Measurements from ENCODE around the gene CHTOP. TPM values are rescaled to one million over a fixed set of nuclear protein-coding genes. Genes with fewer than 3 reads are reported as not detected.

Gene CHTOP
- total and polyA plus RNA-seq, 2 of the 13 experiments (the other 11 are each of a cell fraction or from before 2014, with no cell fraction given): 38.0 to 51.9 TPM

DNA sequence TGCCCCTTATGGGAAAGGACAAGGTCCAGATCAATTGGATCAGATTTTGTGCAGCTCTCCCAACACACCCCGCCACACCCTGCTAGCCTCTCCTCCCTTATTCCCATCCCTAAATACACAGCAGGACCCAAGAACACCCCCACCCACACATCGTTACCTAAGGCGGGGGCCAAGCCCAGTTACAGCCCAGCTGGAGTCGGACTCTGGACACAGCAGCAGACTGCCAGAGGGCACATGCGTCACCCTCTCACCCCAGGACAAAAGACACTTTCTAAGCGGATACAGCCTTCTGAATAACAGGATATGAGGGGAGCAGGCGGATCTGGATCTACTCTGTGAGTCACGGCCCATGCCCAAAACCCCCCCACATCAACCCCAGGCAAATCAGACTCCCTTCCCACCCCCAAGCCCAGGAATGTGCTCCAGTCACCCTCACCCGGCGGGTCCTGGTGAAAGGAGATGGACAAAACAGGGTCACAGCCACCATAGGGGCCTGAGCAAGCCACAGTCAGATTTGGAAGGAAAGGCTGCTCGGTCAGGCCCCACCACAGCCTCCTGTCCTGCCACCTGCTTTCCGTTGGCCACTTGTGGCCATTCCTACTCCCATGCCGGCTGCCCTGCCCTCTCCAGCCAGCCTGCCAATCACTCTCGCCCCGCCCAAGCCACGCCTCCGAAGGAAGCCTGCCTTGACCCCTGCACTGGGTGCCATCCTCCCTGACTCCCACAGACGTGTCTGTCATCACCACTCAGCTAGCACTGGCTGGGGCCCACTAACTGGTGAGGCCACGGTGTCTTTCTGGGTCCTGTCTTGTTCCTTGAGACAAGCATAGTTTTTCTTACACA is 24.9 kb upstream of the CHTOP start (continued):
- TF ChIP-seq PHF20 (CRISPR knock-in tag; IDR thresholded peaks at IDR 0.05) (peak; percentile 16; the same call in 1 of the 2 replicates), POLR2AphosphoS2 (IDR thresholded peaks at IDR 0.05; ENCODE audit: low read depth, low read length) (no peak), ZNF878 (CRISPR knock-in tag; IDR thresholded peaks at IDR 0.05) (no peak), DNMT3B (CRISPR knock-in tag; conservative IDR thresholded peaks at IDR 0.05) (no peak), ATRX (CRISPR knock-in tag; IDR thresholded peaks at IDR 0.05; ENCODE audit: borderline replicate concordance) (no peak), ZSCAN30 (CRISPR knock-in tag; IDR thresholded peaks at IDR 0.05) (no peak), ZNF44 (CRISPR knock-in tag; IDR thresholded peaks at IDR 0.05) (no peak), ZNF337 (CRISPR knock-in tag; IDR thresholded peaks at IDR 0.05; ENCODE audit: borderline replicate concordance, low read depth) (no peak), ZNF230 (CRISPR knock-in tag; IDR thresholded peaks at IDR 0.05) (no peak), MTF1 (CRISPR knock-in tag; IDR thresholded peaks at IDR 0.05) (no peak), GATAD1 (CRISPR knock-in tag; IDR thresholded peaks at IDR 0.05) (0 out of 2 replicates have a peak, but pooled peaks have one; percentile 18), ZNF570 (CRISPR knock-in tag; IDR thresholded peaks at IDR 0.05; ENCODE audit: borderline replicate concordance) (no peak), CEBPB (IDR thresholded peaks at IDR 0.05; ENCODE audit: borderline replicate concordance, low read depth, low read length) (no peak), ZNF121 (CRISPR knock-in tag; IDR thresholded peaks at IDR 0.05) (0 out of 2 replicates have a peak, but pooled peaks have one; percentile 34), ZNF75D (CRISPR knock-in tag; IDR thresholded peaks at IDR 0.05; ENCODE audit: borderline replicate concordance) (no peak), SKI (IDR thresholded peaks at IDR 0.05; ENCODE audit: partially characterized antibody) (peak; percentile 42), MAFG (CRISPR knock-in tag; IDR thresholded peaks at IDR 0.05) (no peak), HES4 (CRISPR knock-in tag; IDR thresholded peaks at IDR 0.05; ENCODE audit: borderline replicate concordance) (no peak)
- TF ChIP-seq, protein P1, sequence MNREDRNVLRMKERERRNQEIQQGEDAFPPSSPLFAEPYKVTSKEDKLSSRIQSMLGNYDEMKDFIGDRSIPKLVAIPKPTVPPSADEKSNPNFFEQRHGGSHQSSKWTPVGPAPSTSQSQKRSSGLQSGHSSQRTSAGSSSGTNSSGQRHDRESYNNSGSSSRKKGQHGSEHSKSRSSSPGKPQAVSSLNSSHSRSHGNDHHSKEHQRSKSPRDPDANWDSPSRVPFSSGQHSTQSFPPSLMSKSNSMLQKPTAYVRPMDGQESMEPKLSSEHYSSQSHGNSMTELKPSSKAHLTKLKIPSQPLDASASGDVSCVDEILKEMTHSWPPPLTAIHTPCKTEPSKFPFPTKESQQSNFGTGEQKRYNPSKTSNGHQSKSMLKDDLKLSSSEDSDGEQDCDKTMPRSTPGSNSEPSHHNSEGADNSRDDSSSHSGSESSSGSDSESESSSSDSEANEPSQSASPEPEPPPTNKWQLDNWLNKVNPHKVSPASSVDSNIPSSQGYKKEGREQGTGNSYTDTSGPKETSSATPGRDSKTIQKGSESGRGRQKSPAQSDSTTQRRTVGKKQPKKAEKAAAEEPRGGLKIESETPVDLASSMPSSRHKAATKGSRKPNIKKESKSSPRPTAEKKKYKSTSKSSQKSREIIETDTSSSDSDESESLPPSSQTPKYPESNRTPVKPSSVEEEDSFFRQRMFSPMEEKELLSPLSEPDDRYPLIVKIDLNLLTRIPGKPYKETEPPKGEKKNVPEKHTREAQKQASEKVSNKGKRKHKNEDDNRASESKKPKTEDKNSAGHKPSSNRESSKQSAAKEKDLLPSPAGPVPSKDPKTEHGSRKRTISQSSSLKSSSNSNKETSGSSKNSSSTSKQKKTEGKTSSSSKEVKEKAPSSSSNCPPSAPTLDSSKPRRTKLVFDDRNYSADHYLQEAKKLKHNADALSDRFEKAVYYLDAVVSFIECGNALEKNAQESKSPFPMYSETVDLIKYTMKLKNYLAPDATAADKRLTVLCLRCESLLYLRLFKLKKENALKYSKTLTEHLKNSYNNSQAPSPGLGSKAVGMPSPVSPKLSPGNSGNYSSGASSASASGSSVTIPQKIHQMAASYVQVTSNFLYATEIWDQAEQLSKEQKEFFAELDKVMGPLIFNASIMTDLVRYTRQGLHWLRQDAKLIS (CRISPR knock-in tag; IDR thresholded peaks at IDR 0.05): no peak
- TF ChIP-seq, protein P2, sequence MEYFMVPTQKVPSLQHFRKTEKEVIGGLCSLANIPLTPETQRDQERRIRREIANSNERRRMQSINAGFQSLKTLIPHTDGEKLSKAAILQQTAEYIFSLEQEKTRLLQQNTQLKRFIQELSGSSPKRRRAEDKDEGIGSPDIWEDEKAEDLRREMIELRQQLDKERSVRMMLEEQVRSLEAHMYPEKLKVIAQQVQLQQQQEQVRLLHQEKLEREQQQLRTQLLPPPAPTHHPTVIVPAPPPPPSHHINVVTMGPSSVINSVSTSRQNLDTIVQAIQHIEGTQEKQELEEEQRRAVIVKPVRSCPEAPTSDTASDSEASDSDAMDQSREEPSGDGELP (IDR thresholded peaks at IDR 0.05; ENCODE audit: borderline replicate concordance, low read depth): peak; percentile 93
- TF ChIP-seq, protein P3, sequence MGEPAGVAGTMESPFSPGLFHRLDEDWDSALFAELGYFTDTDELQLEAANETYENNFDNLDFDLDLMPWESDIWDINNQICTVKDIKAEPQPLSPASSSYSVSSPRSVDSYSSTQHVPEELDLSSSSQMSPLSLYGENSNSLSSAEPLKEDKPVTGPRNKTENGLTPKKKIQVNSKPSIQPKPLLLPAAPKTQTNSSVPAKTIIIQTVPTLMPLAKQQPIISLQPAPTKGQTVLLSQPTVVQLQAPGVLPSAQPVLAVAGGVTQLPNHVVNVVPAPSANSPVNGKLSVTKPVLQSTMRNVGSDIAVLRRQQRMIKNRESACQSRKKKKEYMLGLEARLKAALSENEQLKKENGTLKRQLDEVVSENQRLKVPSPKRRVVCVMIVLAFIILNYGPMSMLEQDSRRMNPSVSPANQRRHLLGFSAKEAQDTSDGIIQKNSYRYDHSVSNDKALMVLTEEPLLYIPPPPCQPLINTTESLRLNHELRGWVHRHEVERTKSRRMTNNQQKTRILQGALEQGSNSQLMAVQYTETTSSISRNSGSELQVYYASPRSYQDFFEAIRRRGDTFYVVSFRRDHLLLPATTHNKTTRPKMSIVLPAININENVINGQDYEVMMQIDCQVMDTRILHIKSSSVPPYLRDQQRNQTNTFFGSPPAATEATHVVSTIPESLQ (CRISPR knock-in tag; conservative IDR thresholded peaks at IDR 0.05): no peak
- TF ChIP-seq, protein P4, sequence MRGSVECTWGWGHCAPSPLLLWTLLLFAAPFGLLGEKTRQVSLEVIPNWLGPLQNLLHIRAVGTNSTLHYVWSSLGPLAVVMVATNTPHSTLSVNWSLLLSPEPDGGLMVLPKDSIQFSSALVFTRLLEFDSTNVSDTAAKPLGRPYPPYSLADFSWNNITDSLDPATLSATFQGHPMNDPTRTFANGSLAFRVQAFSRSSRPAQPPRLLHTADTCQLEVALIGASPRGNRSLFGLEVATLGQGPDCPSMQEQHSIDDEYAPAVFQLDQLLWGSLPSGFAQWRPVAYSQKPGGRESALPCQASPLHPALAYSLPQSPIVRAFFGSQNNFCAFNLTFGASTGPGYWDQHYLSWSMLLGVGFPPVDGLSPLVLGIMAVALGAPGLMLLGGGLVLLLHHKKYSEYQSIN (CRISPR knock-in tag; IDR thresholded peaks at IDR 0.05; ENCODE audit: borderline replicate concordance): no peak

Data from HepG2 (cell line).